HG03558 (cell line): Measurements from ENCODE around the gene PLOD2.

Experiments
- ATAC-seq: cut with Tn5 transposase; IDR thresholded peaks from one replicate; pipeline ENCODE4 v1.9.1; 2021; ENCODE audit warnings: moderate number of reproducible peaks; ENCODE audit not compliant: unreplicated experiment; ENCODE audit errors: extremely low read depth

Gene PLOD2

DNA sequence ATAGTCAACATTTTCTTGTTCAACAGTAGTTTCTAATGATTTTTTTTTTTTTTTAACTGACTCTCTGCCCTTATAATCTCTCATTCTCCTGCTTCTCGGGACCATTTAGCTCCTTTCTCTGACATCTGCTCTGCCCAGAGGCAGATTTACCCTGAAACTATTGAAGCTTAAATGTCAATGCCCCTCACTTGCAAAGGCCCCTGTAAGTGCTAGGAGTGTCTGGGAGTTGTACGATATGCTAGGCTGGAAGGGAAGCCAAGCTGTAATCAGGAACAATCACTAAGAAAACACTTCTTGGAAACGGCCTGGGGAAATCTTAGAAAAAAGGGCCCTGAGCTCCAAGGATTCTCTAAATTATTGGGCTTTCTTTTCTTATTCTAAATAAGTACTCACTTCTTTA lies 5.8 kb upstream of the PLOD2 start:
- no peak for ATAC-seq

DNA sequence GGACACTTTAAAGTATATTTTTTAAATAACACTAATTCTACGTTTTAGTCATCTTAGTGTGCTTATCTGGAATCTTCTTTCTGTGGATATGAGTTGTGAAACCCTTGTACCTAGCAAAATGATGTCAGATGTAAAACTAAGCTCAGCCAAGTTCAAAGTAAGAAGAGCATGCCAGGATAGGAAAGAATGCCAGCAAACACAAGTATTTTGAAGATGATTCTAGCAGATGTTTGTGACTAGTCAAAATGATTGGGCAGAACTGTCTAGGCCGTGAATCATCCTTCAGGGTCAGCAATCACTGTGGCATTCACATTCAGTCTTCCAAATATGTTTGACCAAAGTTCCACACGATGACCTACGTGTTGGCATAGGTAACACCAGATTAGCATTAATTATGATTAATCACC lies 5.4 kb upstream of the PLOD2 start:
- ATAC-seq, result no peak

DNA sequence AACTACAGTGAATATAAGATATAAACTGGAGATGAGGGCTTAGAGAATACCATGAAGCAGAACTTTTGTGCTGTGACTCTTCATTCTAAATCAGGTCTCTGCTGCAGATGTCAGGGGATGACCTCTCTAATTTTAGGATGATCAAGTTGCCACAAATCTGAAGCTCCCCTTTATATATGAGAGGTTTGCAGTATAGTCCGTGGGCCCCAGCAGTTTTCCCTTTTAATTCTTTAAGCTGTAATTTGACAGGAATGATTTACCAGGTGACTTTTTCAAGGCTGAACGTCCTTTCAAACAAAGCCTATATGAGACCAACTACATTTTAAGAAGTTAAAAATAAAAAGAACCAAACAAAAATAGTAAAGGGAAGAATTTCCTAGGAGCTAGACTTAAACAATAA lies 4.9 kb upstream of the PLOD2 start:
- no peak for ATAC-seq

DNA sequence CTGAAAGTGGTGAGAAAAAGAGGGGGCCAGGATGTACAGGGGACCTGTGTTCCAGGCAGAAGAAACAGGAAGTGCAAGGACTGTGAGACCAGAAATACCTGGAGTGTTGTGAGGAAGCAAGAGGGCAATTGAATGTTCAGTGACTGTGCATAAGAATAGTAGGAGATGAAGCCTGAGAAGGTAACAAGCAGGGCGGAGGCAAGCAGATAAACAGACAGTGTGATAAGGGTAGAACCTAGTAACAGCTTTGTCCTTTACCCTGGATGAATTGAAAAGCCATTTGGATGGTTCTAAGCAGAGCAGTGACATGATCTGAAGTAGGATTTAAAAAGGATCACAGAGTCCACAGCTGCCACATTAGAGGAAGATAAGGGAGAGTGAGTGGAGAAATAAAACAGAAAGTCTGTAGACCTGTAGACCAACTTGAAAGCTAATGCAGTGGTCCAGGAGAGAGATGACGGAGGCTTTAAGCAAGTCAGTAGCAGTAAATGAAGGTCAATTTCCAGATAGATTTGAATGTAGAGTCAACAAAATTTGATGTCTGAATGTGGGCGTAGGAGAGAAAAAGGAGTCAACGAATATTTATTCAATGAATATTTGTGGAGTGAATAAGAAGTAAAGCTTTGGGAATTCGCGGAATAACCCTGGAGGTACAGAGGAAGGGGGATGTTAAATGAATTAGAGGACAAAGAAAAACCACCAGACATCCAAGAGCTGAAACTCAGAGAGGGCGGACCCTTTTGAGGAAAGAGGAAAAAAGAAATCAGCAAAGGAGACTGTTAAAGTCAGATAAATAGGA lies 4.2 kb upstream of the PLOD2 start:
- ATAC-seq, result no peak

DNA sequence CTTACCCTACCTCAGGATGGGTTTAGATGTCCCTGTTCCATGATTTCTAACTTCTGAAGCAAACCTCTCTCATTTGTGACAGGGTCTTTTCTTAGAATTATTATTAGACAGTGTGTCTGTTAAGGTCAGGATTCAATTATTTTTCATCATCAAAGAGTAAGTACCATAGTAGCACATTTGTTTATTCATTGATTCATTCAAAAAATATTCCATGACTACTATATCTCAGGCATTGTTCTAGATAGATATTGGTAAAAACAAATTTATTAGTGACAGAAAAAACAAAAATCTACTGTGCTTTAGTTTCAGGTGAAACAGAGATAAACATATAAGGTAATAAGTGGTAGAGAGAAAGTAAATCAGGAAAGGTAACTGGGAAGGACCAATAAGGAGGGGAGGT lies 3.5 kb upstream of the PLOD2 start:
- no peak for ATAC-seq

DNA sequence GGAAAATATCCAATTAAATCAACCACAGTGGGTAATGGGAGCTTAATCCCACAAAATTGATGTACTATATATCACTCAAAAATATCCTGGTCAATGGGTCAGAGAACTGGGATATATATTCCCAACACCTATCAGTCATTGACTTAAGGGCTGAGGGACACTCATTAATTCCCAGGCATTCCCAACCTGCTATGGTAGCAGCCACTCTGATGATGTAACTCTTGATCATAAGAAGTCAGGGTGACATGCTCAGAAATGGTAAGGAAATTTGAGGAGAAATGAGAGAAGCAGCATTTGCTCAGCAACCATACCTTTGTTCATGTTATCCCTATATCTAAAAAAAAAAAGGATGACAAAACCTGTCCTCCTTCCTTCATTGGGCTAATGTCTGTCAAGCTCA lies 3.1 kb upstream of the PLOD2 start:
- no peak for ATAC-seq

DNA sequence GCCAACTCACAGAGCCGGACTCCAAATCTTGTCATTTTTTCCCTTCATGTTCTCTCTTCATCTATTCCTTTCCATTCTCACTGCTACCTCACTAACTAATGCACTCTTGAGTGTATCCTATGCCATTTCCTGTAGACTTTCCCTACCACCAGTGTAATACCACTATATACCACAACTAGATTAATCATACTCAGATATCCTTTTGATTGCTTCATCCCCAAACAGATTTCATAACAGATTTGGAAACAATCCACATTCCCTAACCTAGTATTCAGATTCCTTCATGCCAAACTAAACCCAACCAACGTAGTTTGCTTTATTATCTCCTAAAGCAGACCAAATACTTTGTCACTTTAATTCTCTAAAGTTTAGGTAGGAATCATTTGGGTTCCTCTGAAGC lies 2.6 kb upstream of the PLOD2 start:
- no peak for ATAC-seq

DNA sequence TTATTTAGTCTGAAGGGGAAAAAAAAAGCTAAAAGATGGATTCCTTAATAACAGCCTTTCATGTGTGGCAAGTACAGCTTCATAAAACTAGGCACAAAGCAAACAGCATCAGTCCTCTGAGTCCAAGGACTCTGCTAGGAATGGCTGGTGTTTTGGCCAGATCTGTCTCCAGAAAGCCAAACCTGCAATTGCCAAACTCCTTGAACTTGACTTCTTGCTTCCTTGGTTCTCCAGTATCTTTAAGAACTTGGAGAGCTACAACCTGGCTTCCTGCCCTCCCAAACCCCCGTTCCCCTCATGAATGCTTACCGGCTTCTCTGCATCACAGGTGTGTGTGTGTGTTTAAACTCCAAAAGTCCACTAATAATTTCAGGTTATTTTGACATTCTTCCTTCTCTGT lies 1.6 kb upstream of the PLOD2 start:
- ATAC-seq, result no peak

DNA sequence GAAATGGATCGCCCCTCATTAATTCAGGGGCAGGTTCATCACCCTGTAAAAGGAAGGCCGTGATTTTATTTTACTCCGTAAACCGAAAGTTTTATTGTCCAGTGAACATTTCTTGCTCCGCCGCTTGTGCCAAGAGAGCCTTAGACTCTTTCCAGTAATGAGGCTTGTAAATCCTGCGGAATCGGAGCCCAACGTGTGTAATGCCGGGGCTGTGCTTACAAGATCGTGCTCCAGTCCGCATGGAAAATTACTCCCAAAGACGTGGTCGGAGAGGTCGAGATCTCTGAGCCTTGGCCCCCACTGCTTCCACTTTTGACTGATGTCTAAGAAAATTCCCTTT lies 649 bp upstream of the PLOD2 start:
- no peak for ATAC-seq

DNA sequence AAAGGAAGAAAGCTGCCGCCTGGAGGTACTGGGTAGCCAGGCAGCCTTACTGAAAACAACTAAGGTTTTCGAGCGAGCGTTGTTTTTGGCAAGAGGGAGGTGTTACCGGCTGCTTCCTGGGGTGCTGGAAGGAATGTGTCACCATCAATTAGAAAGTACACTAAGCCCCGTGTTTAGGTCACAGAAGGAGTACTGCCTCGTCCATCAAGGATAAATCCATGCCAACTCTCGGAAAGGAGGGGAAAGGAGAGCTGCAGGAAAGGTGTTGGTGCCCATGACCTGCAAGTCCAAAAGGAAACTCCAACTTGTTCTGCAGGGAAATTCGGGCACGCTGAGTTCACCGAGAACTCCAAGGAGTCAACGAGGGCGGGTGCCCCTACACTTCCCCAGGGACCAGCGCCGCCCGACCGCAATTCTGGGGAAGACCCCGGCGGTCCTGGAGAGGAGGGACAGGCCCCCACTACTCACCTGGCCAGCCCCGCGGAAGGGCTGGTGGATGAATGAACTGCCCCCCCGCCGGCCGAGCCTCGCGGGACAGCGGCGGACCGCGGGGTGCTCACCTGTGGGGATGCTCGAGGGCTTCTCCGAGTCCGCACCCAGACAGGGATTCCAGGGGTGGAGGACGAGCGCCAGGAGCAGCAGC lies 542 bp downstream of the PLOD2 start:
- ATAC-seq, result no peak

DNA sequence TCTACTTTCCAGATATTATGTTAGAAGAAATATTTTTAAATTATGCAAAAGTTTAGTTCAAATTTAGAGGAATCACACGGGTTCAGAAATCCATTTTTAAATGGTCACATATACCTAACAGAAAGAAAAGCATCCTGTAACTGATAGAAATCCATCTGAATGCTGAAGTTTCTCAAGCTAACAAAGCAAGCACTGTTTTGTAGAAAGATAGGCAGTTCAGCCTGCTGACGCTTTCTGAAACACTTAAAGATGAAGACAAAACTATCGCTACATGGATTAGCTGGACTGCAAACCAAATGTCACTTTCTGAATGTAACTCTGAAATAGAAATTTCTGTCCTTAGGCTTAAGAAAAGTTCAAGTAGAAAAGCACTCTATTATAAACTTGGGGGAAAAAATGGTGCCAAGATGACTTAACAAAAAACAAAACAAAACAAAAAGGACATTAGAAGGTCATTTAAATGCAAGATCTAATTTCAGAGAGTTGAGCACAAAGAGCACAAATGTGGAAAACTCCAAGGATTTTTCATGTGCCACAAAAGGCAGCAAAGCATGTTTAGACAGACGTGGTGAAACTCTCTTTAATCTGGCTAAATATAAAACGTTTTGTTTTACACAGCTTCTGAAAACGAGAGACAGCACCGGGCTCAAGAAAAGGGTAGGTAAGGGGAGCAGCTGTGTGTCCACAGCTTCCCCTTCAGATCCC lies 1.2 kb downstream of the PLOD2 start:
- no peak for ATAC-seq

DNA sequence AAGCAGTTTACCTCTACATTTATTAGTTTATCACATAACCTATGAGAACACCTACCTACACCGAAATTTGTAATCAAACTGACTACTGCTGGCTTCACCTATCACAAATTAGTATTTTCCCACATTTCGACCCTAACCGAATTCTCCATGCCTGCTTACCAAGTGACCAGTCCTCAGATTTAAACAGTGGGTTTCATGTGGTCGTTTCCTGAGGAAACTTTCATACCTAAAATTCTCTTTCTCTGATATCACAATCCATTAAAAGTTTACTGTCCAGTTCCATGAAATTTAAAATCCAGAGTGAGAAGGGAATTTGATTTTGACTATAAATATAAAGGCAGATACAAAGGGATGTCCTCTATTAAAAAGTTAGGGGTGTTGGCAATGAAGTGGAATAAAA lies 1.9 kb downstream of the PLOD2 start:
- ATAC-seq, result no peak

DNA sequence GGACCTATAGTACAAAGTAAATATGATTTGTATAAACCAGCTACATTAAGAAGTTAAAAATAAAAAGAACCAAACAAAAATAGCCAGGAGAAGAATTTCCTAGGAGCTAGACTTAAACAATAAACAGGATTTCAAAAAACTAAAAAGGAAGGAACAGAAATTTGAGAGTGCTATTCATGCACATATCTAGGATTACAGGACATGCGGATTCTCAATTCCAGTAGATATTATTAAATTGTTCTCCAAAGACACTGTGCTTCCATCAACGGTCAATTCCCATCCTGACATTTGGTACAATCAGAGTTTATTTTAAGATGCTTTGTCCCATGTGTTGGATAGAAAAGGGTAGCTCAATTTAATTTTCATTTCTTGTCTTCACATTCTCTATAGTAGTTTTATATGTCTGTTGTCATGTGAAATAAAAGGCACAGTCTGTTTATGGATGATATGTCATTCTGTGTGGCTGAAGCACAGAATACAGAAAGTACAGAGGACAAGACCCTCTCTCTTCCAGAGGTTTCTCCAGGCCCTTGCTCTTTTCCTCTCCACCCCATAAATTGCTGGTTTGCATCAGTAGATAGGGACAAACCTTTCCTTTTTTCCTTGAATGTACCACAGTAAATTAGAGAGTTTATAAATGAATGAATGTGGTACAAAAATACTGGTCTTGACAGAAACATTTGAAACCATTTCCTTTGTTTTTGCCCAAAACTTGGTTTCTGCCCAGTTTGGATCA lies 3.5 kb downstream of the PLOD2 start:
- no peak for ATAC-seq

DNA sequence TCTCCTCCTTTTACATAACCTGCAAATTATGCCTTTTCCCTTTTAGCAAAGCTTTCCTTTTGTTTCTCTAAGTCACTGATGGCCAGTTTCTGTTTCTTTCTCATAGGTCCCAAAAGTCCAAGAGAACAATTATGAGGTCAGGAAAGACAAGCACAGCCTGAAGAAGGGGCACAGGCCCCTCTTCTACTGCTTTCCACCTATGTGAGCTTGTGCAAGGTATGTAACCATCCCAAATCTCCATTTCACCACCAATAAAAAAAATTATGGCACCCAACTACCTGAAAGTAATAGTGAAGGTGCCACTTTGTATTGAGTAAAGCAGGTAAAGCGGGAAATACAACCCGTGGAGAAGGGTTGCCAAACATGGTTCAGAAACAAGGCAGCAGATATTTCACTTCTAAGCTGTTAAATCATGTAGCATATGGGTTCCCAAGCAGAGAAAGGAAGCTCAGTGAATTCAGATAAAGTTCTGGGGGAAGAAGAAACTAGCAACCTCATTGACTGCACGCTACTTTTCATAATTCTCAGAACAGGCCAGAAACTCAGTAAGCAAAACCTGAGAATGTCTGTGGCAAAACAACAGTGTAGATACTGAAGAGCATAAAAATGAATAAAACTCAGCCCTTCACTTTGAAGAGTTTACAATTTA lies 4.2 kb downstream of the PLOD2 start:
- ATAC-seq, result no peak

DNA sequence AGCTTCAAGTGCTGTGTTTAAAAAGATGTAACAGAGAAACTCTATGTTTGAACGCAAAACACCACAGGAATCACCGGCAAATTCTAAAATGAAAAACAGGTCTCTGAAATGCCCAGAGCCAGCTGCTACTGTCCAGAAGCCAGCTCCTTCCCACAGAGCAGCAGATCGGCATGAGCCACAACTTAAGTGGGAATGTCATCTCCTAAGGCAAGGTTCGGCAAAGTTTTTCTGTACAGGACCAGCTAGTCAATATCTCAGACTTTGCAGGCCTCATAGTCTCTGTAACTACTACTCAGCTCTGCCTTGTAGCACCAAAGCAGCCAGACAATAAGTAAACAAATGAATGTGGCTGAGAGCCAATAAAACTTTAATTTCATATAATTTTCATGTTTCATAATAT lies 4.9 kb downstream of the PLOD2 start:
- ATAC-seq, result no peak

DNA sequence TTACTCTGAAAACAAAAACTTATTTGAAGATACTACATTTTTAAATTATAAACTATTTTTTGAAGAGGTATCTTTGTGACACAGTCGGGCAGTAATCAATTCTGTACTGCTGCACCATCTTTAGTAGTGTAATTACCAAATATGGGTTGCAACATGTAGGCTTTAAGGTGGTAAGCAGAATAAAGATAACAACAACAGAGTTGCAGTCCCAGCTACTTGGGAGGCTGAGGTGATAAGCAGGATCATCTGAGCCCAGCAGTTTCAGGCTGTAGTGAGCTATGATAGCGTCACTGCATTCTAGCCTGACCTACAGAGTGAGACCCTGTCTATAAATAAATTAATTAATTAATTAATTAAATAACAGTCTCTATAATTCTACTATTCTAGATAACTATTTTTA lies 6.0 kb downstream of the PLOD2 start:
- ATAC-seq, result no peak

DNA sequence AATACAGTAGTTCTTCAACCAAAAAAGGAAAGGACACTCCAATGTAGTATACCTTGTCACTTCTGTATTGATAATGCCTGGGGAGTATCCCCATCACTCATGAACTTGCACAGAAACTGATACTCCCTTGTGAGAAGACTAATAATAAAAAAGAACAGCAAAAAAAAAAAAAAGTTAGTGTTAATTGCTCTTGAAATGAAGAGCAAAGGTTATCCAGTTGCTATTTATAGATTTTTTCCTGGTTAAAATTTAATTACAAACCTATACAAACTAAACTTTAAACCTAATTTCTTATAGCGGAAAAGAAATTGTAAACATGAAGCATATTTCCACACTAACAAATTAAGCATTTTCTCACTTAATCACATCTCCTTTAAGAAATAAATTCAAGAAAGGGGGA lies 6.7 kb downstream of the PLOD2 start:
- ATAC-seq, result no peak

DNA sequence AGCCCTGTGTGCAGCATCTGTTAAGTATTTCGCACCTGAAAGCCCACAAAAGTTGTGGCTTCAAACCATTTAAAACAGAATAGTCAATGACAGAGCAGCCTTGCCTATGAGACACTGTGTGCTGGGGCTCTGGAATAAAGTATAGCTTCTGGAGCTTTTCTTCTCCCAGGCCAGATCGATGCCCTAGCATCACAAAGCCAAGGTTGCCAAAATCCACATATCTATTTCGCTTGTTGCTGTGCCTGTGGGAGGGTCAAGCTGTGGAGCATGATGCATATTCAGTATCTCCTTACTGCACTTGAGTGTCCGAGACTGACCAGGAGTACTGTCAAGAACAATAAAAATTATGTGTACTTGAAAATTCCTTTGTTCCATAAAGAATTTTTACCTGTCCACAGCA lies 7.6 kb downstream of the PLOD2 start:
- ATAC-seq, result no peak

DNA sequence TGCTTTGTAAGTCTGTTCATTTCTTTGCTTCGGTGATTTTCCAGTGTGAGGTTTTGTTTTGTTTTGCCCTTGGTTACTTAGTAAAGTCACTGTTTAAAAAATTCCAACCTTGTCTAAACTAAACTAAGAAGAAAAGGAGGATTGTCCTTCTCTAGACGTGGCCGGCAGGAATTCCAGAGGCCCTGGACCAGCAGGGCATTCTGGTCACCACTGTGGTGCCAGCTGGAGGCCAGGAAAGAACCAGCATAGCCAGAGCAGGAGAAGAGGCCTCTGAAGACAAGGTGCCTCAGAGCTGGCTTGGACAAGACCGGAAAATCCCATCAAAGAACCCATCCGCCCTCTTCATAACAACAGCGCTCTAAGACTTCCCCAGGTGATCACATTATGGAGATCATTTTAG lies 8.2 kb downstream of the PLOD2 start:
- ATAC-seq, result no peak

DNA sequence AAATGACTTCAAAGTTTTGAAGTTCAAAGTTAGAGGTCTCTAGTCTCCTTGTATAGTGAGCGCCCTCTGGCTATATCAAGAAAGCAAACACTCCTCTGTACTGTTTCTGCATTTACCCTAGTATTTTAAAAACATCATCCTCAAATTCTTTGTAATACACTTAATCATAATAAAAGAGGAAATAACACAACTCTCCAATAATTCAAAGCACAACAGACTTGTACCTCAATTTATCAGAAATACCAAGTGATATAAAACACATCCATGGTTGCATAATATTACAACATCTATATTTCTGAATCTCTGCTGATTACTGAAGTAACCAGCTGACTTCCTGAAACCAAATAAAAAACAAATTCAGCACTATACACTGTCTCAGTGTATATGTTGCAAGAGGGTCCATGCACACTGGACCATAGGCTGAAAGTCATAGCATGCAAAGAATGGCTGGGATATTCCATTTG lies 12.5 kb downstream of the PLOD2 start:
- ATAC-seq, result no peak
